Left ventricle myocardium inferior (tissue), 1 donor: Measurements from ENCODE around the gene CCDC92. TPM values are rescaled to one million over a fixed set of nuclear protein-coding genes. Genes with fewer than 3 reads are reported as not detected.

Source experiments
- DNase-seq: peaks from one replicate; pipeline ENCODE4 v3.0.0-alpha.2; 2020
- H3K27ac ChIP-seq: fragments of 200-600 bp; replicated peaks from 2 replicates; pipeline ENCODE4 v1.8.0; 2021
- H3K27me3 ChIP-seq: fragments of 200-600 bp; 2 replicates; pipeline ENCODE4 v1.8.0; 2021; ENCODE audit warnings: low read depth
- H3K36me3 ChIP-seq: fragments of 200-600 bp; 2 replicates; pipeline ENCODE4 v1.8.0; 2021
- H3K4me1 ChIP-seq: fragments of 200-600 bp; 2 replicates; pipeline ENCODE4 v1.8.0; 2021
- H3K4me3 ChIP-seq: fragments of 200-600 bp; 2 replicates; pipeline ENCODE4 v1.8.0; 2021; ENCODE audit warnings: mild to moderate bottlenecking, moderate library complexity
- H3K9me3 ChIP-seq: fragments of 200-600 bp; replicated peaks from 2 replicates; pipeline ENCODE4 v1.8.0; 2021
- CTCF ChIP-seq: fragments of 200-600 bp; IDR thresholded peaks from 2 replicates; pipeline ENCODE4 v1.8.0; 2021; ENCODE audit warnings: antibody characterized with exemption, mild to moderate bottlenecking, borderline replicate concordance
- intact Hi-C: fragments of 100-400 bp; cut with micrococcal nuclease; formaldehyde crosslinking; loops from one replicate; pipeline ENCODE4 v1.11.0; 2022
- total RNA-seq: library from RNA; stranded (reverse); fragmentation: NEBNext Ultra II Directional; extraction: Animal tissue kit (Norgen Biotek cat#: 25700); gene quantifications from one replicate; pipeline ENCODE4 v1.2.1, GENCODE V29; 2021
- donor health status: DM: no; HTN: yes; CAD: no; lungs with severe emphysema.

The CCDC92 gene
- total RNA-seq, 1 donor from 2014 or later, result 57.2 TPM

- Histone ChIP-seq H3K36me3 (no peaks in the 10 kb centered on the region), H3K27ac (no peak overlapping the region), H3K4me3 (no peak overlapping the region), H3K4me1 (no peaks in the 10 kb centered on the region), H3K27me3 (peaks cover 89% of the 10 kb centered on the region), H3K9me3 (no peaks in the 10 kb centered on the region)
- no peak for DNase-seq
- no peak for TF ChIP-seq CTCF
- intact Hi-C loops, result no loop called here
These were observed 82.1 kb downstream of the CCDC92 start for GRCh38 chr12:123890536-123890902.

- no peak for TF ChIP-seq CTCF
- no peak for DNase-seq
- no peaks in the 10 kb centered on the region for H3K4me1 ChIP-seq
- intact Hi-C loops, result no loop called here
- peaks cover 90% of the 10 kb centered on the region for H3K27me3 ChIP-seq
- H3K9me3 ChIP-seq, result peaks cover under 1% of the 10 kb centered on the region
- H3K4me3 ChIP-seq, result no peak overlapping the region
- H3K36me3 ChIP-seq, result no peaks in the 10 kb centered on the region
- H3K27ac ChIP-seq, result no peak overlapping the region
These were observed 82.6 kb downstream of the CCDC92 start for GRCh38 chr12:123889848-123890535.

- Histone ChIP-seq H3K27me3 (peaks cover 89% of the 10 kb centered on the region), H3K4me3 (no peak overlapping the region), H3K4me1 (no peaks in the 10 kb centered on the region), H3K27ac (no peak overlapping the region), H3K9me3 (peaks cover 8% of the 10 kb centered on the region), H3K36me3 (no peaks in the 10 kb centered on the region)
- DNase-seq, result no peak
- no peak for TF ChIP-seq CTCF
- intact Hi-C loops, result no loop called here
These were observed 83.6 kb downstream of the CCDC92 start for GRCh38 chr12:123888989-123889388.

- Histone ChIP-seq H3K4me3 (no peak overlapping the region), H3K36me3 (no peaks in the 10 kb centered on the region), H3K4me1 (no peaks in the 10 kb centered on the region), H3K9me3 (peaks cover 8% of the 10 kb centered on the region), H3K27ac (no peak overlapping the region), H3K27me3 (peaks cover 90% of the 10 kb centered on the region)
- no peak for TF ChIP-seq CTCF
- DNase-seq, result no peak
- intact Hi-C loops, result no loop called here
These were observed 85.6 kb downstream of the CCDC92 start for GRCh38 chr12:123886931-123887582.

GRCh38 chr12:123886258-123886657 is 86.4 kb downstream of the CCDC92 start:
- peaks cover 8% of the 10 kb centered on the region for H3K9me3 ChIP-seq
- no peak overlapping the region for H3K27ac ChIP-seq
- peaks cover 84% of the 10 kb centered on the region for H3K27me3 ChIP-seq
- no peak for DNase-seq
- TF ChIP-seq CTCF, result no peak
- no peaks in the 10 kb centered on the region for H3K36me3 ChIP-seq
- no peak overlapping the region for H3K4me3 ChIP-seq
- H3K4me1 ChIP-seq, result no peaks in the 10 kb centered on the region
- intact Hi-C loops, result no loop called here

Other genes with a start within 250 kb of the CCDC92 start
- not detected for gene DNAH10, start 210.5 kb downstream of the CCDC92 start, total RNA-seq
- 80.7 TPM for gene ZNF664, start 384 bp upstream of the CCDC92 start, total RNA-seq